Keratinocyte (primary cell): ENCODE data around the gene KPNA1. TPM values are rescaled to one million over a fixed set of nuclear protein-coding genes. Genes with fewer than 3 reads are reported as not detected.
A peak's percentile ranks its signal among the peaks of the same experiment; 100 is the strongest.

Source experiments
- DNase-seq: peaks from one replicate; pipeline ENCODE4 v3.0.0-alpha.2; 2011; ENCODE audit warnings: low read depth, missing footprints, low spot score
- FAIRE-seq: peaks from 2 replicates; lab custom pipeline; 2011; peaks lifted over from hg19 to GRCh38; lab: Jason Lieb, UNC
- H2AFZ ChIP-seq: 2 replicates; pipeline ENCODE4 v1.6.0; 2012; ENCODE audit warnings: low read length, control low read depth, inconsistent platforms; ENCODE audit not compliant: control insufficient read depth
- H3K27ac ChIP-seq: 2 replicates; pipeline ENCODE4 v1.5.1; 2011; ENCODE audit warnings: low read length; ENCODE audit not compliant: control insufficient read depth, insufficient read depth
- H3K27me3 ChIP-seq: 3 replicates; pipeline ENCODE4 v1.6.0; 2011; ENCODE audit warnings: low read length; ENCODE audit not compliant: control insufficient read depth, insufficient read depth; ENCODE audit errors: extremely low read depth
- H3K36me3 ChIP-seq, 2 experiments: 2 replicates in 1 of 2; 3 replicates in 1 of 2; pipeline ENCODE4 v1.5.1; 2011; ENCODE audit warnings: low read length in 2 of 2, mild to moderate bottlenecking in 1 of 2; ENCODE audit not compliant: control insufficient read depth in 2 of 2, insufficient read depth in 2 of 2; ENCODE audit errors: extremely low read depth in 1 of 2
- H3K4me1 ChIP-seq: 3 replicates; pipeline ENCODE4 v1.5.1; 2011; ENCODE audit warnings: low read length; ENCODE audit not compliant: control insufficient read depth, insufficient read depth; ENCODE audit errors: extremely low read depth
- H3K4me2 ChIP-seq: 3 replicates; pipeline ENCODE4 v1.6.0; 2011; ENCODE audit warnings: low read depth, low read length; ENCODE audit not compliant: control insufficient read depth, insufficient read depth; ENCODE audit errors: extremely low read depth
- H3K4me3 ChIP-seq, 3 experiments: fragments of 200-600 bp in 1 of 3; sonication (generic) in 1 of 3; 2 replicates in 2 of 3; 3 replicates in 1 of 3; pipeline ENCODE4 v1.5.1; 2011 to 2016; ENCODE audit warnings: low read length in 3 of 3, mild to moderate bottlenecking in 3 of 3, control low read depth in 2 of 3, inconsistent platforms in 1 of 3, low read depth in 1 of 3, mixed read lengths in 1 of 3, mixed run types in 1 of 3, moderate library complexity in 1 of 3; ENCODE audit not compliant: control insufficient read depth in 2 of 3, insufficient read depth in 2 of 3; ENCODE audit errors: extremely low read depth in 1 of 3
- H3K79me2 ChIP-seq: 2 replicates; pipeline ENCODE4 v1.6.0; 2012; ENCODE audit warnings: low read length; ENCODE audit not compliant: control insufficient read depth, insufficient read depth
- H3K9ac ChIP-seq: 3 replicates; pipeline ENCODE4 v1.6.0; 2011; ENCODE audit warnings: low read length; ENCODE audit not compliant: control insufficient read depth, insufficient read depth; ENCODE audit errors: extremely low read depth
- H3K9me1 ChIP-seq: 3 replicates; pipeline ENCODE4 v1.6.0; 2011; ENCODE audit warnings: low read length; ENCODE audit not compliant: control insufficient read depth, insufficient read depth; ENCODE audit errors: extremely low read depth
- H3K9me3 ChIP-seq: 2 replicates; pipeline ENCODE4 v1.5.1; 2012; ENCODE audit warnings: low read depth, low read length; ENCODE audit not compliant: control insufficient read depth
- H4K20me1 ChIP-seq: 3 replicates; pipeline ENCODE4 v1.6.0; 2011; ENCODE audit warnings: low read length; ENCODE audit not compliant: control insufficient read depth, insufficient read depth; ENCODE audit errors: extremely low read depth
- CTCF ChIP-seq, 3 experiments: IDR thresholded peaks in 1 of 3; conservative IDR thresholded peaks in 1 of 3; optimal IDR thresholded peaks in 1 of 3; 2 replicates in 2 of 3; 3 replicates in 1 of 3; pipeline versions ENCODE3 to v1.5.1; 2011; ENCODE audit warnings: low read length in 3 of 3, mild to moderate bottlenecking in 3 of 3, moderate library complexity in 2 of 3, control low read depth in 1 of 3, inconsistent platforms in 1 of 3; ENCODE audit not compliant: insufficient read depth in 2 of 3; ENCODE audit errors: extremely low read depth in 1 of 3
- EZH2 ChIP-seq: IDR thresholded peaks from one replicate; pipeline ENCODE4 v1.6.1; 2012; ENCODE audit warnings: inconsistent platforms, mild to moderate bottlenecking, low read length, moderate library complexity
- dilution Hi-C: fragments of 300-500 bp; cut with MboI; formaldehyde crosslinking; loops from one replicate; pipeline ENCODE4 v1.7.0; 2020; ENCODE audit warnings: low sequenced_read_pairs; ENCODE audit not compliant: extremely low pct_ligation_motif_present
- polyA plus RNA-seq, 5 experiments: library from polyadenylated mRNA; depleted of rRNA in 3 of 5; stranded (reverse) in 3 of 5; stranded (forward) in 1 of 5; unstranded in 1 of 5; fragments of >200 nt; gene quantifications; 1 replicate in 1 of 5; 2 replicates in 3 of 5; 3 replicates in 1 of 5; pipeline versions ENCODE4 v1.2.1 to v1.2.3, GENCODE V29; 2011 to 2012; ENCODE audit warnings: missing spikeins in 2 of 5, low read depth in 1 of 5, low replicate concordance in 1 of 5

KPNA1 gene
- polyA plus RNA-seq, 1 donor (not counting 4 experiments of a cell fraction or from before 2014, with no cell fraction given), result 66.7 TPM

GRCh38 chr3:122515020-122515468, 305 bp upstream of the KPNA1 start:
- Histone ChIP-seq H3K9me3 (no peaks in the 10 kb centered on the region), H3K4me3 (peak overlapping the region; percentile 65 to 88 (median 76)), H3K79me2 (peaks cover 40% of the 10 kb centered on the region), H3K9me1 (no peaks in the 10 kb centered on the region), H2AFZ (peak overlapping the region; percentile 97), H3K4me1 (peaks cover 12% of the 10 kb centered on the region), H3K27me3 (no peaks in the 10 kb centered on the region), H3K36me3 (no peaks in the 10 kb centered on the region), H4K20me1 (peaks cover 10% of the 10 kb centered on the region), H3K4me2 (peak overlapping the region; percentile 91), H3K27ac (peak overlapping the region; percentile 85), H3K9ac (peak overlapping the region; percentile 90)
- TF ChIP-seq CTCF (optimal IDR thresholded peaks at IDR 0.05 in 1 of 3, IDR thresholded peaks at IDR 0.05 in 1 of 3, conservative IDR thresholded peaks at IDR 0.05 in 1 of 3; ENCODE audit: extremely low read depth in 1 of 3, insufficient read depth in 2 of 3, low read length in 3 of 3) (no peak), EZH2 (no peak)
- no peak for DNase-seq
- FAIRE-seq, result no peak
- dilution Hi-C loops, result no loop called here

GRCh38 chr3:122513386-122514122, 1.2 kb downstream of the KPNA1 start:
- H3K36me3 ChIP-seq, result no peaks in the 10 kb centered on the region
- H3K4me3 ChIP-seq, result peak overlapping the region; percentile 65 to 88 (median 78)
- no peaks in the 10 kb centered on the region for H3K9me3 ChIP-seq
- dilution Hi-C loops, result no loop called here
- FAIRE-seq (peak; percentile 63), DNase-seq (no peak)
- H3K27ac ChIP-seq, result peak overlapping the region; percentile 85
- peaks cover 13% of the 10 kb centered on the region for H3K4me1 ChIP-seq
- no peaks in the 10 kb centered on the region for H3K27me3 ChIP-seq
- TF ChIP-seq EZH2, result no peak
- no peak for TF ChIP-seq CTCF (optimal IDR thresholded peaks at IDR 0.05 in 1 of 3, IDR thresholded peaks at IDR 0.05 in 1 of 3, conservative IDR thresholded peaks at IDR 0.05 in 1 of 3; ENCODE audit: extremely low read depth in 1 of 3, insufficient read depth in 2 of 3, low read length in 3 of 3)
- H3K79me2 ChIP-seq, result peaks cover 55% of the 10 kb centered on the region
- peak overlapping the region; percentile 90 for H3K9ac ChIP-seq
- H3K4me2 ChIP-seq, result peak overlapping the region; percentile 80
- no peak overlapping the region for H2AFZ ChIP-seq
- H4K20me1 ChIP-seq, result peaks cover 13% of the 10 kb centered on the region
- H3K9me1 ChIP-seq, result no peaks in the 10 kb centered on the region
